Measurements from ENCODE around the gene LRRC23.

Gene LRRC23

DNA sequence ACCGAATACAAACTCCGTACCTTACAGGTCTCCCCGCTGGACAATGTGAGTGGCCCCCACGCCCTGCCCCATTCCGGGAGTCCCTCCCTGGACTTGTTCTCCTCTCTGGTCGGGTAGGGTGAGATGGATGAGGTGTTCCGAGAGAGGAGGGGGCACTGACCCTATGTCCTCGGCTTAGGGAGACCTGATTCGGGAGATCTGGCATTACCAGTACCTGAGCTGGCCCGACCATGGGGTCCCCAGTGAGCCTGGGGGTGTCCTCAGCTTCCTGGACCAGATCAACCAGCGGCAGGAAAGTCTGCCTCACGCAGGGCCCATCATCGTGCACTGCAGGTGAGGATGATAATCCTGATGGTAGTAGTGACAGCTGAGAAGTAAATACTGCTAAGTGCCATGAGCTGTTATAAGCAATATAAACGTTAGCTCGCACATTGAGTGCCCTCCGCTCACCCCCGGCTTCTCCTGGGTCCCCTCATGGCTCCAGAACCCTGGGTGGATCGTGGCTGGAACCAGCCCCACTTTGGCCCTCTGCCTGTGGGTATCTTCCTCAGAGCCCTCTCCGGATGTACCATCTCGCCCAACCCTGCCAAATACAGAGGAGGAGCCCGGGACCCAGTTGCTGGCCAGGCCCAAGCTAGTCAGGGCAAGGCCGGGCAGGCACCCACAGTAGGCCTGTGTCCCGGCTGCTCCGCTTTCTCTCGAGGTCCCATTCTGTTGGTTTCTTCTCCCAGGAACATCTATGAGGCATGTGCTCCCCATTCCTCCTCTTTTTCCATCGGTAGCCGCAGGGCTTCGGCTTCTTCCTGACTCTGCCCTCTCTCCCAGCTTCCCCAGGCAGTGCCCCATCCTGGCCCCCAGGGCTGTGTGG, 53.4 kb downstream of the LRRC23 start:
- no peak for DNase-seq

- no peak for DNase-seq
Observed at GRCh38 chr12:6958609-6959057, 54.0 kb downstream of the LRRC23 start.

DNA sequence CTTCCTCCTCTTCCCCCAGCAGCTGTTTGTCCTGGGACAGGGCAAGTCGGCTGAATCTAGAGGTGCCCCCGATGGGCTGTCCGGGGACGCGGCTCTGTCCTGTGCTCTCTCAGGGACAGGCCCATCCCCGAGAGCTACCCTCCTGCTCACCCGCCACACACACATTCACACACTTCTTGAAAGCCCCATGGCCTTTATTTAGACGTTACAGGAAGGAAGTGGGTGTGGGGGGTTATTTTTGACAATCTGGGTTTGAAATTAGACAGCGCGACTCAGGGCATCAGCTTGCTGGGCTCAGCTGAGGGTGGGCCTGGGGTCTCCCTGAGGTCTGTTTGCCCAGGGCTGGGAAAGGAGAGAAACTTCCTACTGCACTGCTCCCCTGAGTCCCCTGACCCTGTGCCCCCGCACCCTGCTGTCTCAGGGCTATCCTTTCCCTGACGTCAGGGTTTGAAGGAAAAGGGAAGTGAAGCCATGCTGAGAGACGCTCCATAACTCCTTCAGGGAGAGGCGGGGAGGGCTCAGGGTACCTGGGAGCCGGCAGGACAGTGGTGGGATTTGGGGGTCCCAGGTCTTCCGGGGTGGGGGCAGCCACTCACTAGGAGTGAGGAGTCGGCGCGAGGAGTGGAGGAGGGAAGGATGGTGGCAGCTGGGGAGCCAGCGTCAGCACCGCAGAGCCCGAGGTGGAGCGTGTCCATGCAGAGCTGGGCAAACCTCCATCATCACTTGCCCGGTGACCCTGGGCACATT, 54.6 kb downstream of the LRRC23 start:
- DNase-seq: peak in 2 of 4 experiments; percentile 48 to 49

DNA sequence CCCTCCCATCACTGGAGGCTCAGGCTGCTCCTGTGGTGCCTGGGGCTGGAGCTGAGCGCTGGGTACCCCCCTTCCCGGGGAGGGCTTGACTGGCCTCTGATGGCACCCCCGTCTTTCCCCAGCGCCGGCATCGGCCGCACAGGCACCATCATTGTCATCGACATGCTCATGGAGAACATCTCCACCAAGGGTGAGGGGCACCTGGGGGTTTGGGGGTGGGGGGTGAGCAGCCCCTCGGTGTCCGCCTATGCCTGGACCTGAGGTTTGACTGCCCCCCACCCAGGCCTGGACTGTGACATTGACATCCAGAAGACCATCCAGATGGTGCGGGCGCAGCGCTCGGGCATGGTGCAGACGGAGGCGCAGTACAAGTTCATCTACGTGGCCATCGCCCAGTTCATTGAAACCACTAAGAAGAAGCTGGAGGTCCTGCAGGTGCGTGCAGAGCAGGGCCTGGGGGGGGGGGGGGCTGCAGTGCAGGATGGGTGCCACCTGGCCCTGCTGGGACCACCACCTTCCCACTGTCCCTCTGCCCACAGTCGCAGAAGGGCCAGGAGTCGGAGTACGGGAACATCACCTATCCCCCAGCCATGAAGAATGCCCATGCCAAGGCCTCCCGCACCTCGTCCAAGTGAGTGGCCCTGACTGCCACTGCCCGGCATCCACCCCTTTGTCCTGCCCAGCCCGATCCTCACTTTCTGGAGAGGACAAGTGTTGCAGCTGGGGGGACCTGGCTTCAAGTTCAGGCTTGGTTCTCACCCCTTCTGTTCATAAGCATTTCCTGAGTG, 55.4 kb downstream of the LRRC23 start:
- no peak for DNase-seq

GRCh38 chr12:6960593-6961277, 56.1 kb downstream of the LRRC23 start:
- DNase-seq: no peak

DNA sequence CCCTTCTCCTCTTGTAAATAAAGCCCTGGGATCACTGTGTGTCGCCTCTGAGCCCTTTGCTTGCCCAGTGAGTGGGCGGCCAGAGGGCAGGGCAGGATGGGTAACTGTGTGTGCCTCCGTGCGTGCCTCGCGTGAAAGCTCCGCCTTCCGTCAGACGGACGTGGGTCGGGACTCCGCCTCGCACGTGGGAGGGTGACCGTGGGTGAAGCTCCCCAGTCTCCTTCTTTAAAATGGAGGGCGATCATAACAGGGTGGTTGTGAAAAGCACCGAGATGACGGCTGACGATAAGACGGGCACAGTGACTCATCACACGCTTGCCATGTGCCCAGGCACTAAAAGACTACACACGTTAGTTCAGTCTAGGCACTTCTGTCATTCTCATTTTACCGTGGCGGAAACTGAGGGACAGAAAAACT, 56.7 kb downstream of the LRRC23 start:
- DNase-seq: peak; percentile 58 to 82 (median 68)

DNA sequence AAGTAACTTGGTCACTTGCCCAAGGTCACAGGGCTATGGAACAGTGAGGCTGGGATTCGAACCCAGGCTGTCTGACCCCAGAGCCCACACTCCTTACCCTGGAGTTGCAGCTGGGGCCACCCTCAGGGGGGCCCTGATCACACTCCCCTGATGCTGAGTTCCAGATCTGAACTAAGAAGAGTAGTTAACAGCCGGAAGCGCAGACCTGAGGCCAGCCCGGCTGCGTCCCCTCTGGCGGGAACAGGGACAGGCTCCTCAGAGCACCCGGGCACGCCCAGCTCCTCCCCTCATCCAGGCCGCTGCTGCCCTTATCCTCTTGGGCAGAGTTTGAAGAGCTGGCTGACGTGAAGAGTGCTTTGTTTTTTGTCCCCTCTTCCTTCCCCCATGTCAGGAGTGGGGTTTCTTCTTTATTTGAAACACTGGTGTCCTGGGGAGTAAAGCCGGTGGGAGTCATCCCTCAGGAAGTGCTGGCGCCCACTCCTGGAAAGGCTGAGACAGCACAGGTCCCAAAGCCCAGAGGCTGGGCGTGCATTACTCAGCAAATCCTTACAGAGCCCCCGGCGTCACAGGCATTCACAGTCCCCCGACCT, 57.2 kb downstream of the LRRC23 start:
- DNase-seq: no peak

- DNase-seq: no peak
Observed at GRCh38 chr12:6962285-6963015, 57.8 kb downstream of the LRRC23 start.

GRCh38 chr12:6963016-6963731, 58.6 kb downstream of the LRRC23 start:
- DNase-seq: no peak
